Measurements from ENCODE around the gene COX4I1.
"Not testable (repeated sequence)": the region's sequence is repeated elsewhere in the genome, so short reads cannot be mapped to it uniquely, and the experiment has no call there.

Gene COX4I1

DNA sequence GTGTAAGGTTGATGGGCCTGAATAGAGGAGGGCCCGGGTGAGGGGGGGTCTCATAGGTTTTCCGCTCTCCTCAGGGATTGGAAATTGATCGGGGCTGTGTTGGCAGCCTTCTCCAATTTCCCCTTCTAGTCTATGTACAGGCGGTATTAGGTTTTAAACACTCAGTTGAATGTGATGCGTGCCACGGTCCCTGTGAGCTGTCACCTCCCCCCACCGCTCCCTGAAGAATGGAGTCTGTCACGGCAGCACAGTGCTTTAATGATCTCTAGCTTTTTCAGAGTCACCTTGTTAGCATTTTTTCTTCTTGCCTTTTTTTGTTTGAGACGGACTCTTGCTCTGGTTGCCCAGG is 800 bp downstream of the COX4I1 start:
- no peak for DNase-seq (ENCODE audit: low read depth)

- DNase-seq (ENCODE audit: low read depth): no peak
These were observed 4.1 kb downstream of the COX4I1 start for GRCh38 chr16:85803570-85803969.

GRCh38 chr16:85805442-85806045 is 6.0 kb downstream of the COX4I1 start:
- DNase-seq (ENCODE audit: low read depth): no peak

GRCh38 chr16:85806539-85806938 is 7.0 kb downstream of the COX4I1 start:
- DNase-seq (ENCODE audit: low read depth): no peak

DNA sequence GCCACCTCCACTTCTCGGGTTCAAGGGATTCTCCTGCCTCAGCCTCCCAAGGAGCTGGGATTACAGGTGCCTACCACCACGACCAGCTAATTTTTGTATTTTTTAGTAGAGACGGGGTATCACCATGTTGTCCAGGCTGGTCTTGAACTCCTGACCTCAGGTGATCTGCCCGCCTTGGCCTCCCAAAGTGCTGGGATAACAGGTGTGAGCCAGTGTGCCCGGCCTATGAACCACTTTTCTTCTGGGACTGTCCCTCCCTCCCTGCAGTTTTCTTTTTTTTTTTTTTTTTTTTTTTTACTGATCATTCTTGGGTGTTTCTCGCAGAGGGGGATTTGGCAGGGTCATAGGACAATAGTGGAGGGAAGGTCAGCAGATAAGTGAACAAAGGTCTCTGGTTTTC is 7.8 kb downstream of the COX4I1 start:
- DNase-seq (ENCODE audit: low read depth): not testable (repeated sequence)

DNA sequence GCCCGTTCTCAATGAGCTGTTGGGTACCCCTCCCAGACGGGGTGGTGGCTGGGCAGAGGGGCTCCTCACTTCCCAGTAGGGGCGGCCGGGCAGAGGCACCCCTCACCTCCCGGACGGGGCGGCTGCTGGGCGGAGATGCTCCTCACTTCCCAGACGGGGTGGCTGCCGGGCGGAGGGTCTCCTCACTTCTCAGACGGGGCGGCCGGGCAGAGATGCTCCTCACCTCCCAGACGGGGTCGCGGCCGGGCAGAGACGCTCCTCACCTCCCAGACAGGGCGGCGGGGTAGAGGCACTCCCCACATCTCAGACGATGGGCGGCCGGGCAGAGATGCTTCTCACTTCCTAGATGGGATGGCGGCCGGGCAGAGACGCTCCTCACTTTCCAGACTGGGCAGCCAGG is 8.6 kb downstream of the COX4I1 start:
- DNase-seq (ENCODE audit: low read depth): not testable (repeated sequence)

DNA sequence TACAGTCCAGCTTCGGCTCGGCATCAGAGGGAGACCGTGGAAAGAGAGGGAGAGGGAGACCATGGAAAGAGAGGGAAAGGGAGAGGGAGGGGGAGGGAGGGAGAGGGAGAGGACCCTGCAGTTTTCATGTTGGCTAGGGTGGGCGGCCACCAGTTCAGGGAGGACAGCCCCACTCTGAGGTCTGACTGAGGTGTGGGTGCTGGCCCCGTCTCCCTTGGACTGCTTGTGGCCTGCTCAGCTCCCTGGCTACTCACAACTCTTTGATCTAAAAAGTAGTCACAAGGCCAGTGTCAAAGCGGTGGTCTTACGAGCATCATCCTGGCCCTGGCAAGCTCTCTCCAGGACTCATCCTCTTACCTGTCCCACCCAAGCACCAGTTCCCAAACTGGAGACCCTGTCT is 9.4 kb downstream of the COX4I1 start:
- no peak for DNase-seq (ENCODE audit: low read depth)

DNA sequence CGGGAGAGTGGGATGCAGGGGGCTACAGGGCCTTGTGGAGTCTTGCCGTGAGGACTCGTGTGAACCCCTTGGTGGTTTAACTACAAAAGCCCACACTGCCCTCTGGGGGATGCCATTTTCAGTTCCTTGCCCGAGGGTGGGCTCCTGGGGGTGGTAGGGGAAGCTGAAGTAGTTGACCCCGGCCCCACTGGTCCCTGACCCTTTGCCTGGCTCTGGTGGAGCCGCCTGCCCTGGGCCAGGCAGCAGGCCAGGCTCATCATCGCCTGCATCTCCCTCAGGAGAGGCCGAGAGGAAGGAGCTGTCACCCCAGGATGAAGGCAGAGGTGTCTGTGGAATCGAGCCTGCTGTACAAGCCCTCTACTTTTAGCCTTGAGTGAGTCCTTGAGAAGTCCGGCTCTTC is 10.2 kb downstream of the COX4I1 start:
- DNase-seq (ENCODE audit: low read depth): no peak

GRCh38 chr16:85810097-85810741 is 10.7 kb downstream of the COX4I1 start:
- DNase-seq (ENCODE audit: low read depth): no peak

- no peak for DNase-seq (ENCODE audit: low read depth)
These were observed 11.2 kb downstream of the COX4I1 start for GRCh38 chr16:85810742-85811115.

DNA sequence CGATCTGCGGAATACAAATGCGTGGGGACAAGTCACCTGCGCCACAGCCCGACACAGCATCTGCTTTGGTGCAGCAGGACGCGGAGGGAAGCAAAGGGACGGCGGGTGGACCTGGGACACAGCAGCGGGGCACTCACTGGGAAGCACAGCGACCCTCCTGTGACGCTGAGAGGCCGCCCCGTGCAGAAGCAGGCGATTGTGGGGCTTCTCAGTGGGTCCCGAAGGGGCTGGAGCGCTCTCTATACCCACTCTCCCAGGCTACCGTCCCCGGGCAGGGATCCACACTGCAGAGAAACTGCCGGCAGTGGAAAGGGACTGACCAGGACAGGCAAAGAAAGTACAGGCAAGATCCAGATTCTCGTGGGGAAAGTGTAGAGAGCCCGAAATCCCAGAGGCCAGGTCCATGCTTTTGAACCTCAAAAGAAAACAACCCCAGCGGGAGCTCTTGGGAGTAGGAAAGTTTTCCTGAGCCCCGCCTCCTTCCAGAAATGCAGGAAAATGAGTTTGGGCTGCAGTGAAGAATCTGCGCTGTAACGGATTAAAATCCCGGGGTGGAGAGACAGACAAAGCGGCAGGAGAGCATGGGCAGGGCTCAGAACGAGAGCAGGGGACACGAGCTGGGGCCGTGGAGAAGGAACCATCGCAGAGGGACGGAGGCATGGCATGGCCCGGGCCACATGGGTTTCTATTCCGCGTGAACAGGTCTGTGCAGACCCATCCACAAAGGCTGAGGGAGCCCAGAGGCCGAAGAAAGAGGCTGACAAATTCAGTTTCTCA is 12.7 kb downstream of the COX4I1 start:
- DNase-seq (ENCODE audit: low read depth): no peak

GRCh38 chr16:85812811-85813700 is 13.6 kb downstream of the COX4I1 start:
- DNase-seq (ENCODE audit: low read depth): no peak

DNA sequence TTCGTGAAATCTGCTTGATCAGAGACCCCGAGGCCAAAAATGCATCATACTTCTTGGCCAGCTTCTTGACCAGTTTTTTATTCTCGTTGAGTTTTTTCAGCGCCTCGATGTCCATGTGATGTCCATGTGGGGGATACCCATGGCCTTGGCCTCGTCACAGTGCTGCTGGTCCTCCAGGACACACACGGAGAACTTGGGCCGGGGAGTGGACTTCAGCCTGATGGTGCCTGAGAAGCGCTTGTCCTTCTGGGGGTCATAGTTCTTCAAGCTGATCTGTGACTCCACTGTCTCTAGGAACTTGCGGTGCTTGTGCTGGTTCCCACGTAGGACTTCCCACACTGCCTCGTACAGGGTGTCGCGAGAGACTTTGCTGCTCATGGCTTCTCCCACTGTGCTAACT is 16.7 kb downstream of the COX4I1 start:
- DNase-seq (ENCODE audit: low read depth): no peak

DNA sequence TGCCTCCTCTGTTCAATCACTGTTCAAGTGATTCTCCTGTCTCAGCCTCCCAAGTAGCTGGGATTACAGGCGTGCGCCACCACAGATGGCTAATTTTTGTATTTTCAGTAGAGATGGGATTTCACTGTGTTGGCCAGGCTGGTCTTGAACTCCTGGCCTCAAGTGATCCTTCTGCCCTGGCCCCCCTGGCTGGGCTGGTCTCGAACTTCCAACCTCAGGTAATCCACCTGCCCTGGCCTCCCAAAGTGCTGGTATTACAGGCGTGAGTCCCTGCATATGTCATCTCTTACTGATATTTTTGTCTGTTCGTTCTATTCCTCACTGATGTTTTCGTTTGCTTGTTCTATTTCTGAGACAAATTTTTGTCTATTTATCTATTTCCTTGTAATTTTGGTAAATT is 17.7 kb downstream of the COX4I1 start:
- not testable (repeated sequence) for DNase-seq (ENCODE audit: low read depth)

GRCh38 chr16:85819245-85819644 is 19.8 kb downstream of the COX4I1 start:
- peak; percentile 51 for DNase-seq (ENCODE audit: low read depth)

GRCh38 chr16:85819771-85820170 is 20.3 kb downstream of the COX4I1 start:
- DNase-seq (ENCODE audit: low read depth): no peak

- DNase-seq (ENCODE audit: low read depth): no peak
These were observed 21.3 kb downstream of the COX4I1 start for GRCh38 chr16:85820604-85821372.

DNA sequence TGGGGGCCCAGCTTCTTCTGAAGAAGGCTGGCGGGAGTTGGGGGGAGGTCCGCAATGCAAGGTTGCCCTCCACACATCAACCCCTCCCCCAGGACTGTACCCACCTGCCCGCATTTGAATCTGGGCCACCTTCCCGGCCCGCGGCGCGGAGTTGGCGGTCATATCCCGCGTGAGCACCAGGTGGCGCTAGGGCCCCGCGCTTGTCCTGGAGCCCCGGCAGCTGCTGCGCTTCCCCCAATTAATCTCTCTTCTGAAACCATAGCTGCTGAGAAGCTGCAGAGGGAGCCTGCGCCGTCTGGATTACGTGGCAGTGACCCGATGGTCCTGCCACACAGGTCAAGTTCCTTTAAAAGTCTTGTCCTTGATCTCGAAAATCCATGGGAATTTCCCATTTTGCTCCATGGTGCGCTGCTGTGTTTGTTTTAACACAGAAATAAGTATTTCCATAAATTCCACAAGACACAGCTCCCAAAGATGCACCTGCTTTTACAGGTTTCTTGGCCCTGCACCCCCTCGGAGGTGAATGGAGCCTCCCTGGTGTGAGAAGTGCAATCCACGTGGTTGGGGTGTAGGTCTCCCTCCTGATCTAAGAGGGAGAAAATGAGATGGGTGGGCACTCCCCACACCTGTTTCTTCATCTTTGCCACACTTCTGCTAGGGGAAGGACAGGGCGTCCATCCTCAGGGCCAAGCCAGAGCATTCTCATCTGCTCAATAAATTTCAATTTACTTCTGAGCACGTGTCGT is 22.1 kb downstream of the COX4I1 start:
- DNase-seq (ENCODE audit: low read depth): peak; percentile 51

DNA sequence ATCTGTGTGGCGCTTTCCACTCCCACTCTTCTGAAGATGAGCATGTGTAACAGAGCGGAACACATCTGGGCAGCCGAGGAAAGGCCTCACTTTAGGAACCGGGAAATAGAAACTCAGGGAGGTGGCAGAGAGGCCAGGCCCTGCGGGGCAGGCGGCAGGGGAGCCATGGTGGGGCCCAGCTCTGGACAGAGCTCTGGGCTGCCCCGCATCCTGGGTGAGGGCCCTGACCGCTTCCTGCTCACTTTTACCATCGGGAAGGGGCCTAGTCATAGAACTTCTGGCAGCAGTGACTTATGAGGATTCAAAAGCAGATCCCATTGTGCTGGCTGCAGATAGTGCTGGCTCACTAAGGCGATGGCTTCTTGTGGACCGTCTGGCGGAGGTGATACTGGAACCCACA is 22.6 kb downstream of the COX4I1 start:
- DNase-seq (ENCODE audit: low read depth): no peak

- no peak for DNase-seq (ENCODE audit: low read depth)
These were observed 23.9 kb downstream of the COX4I1 start for GRCh38 chr16:85823328-85823920.

Measured in GM04504 (cell line).